Smooth muscle cell (in vitro differentiated cells): Measurements from ENCODE around the gene ITGB5. TPM values are rescaled to one million over a fixed set of nuclear protein-coding genes. Genes with fewer than 3 reads are reported as not detected.
A peak's percentile ranks its signal among the peaks of the same experiment; 100 is the strongest.

Source experiments
- DNase-seq: peaks from one replicate; lab custom pipeline; 2025; ENCODE audit not compliant: unreplicated experiment; lab: John Stamatoyannopoulos, UW
- H2AFZ ChIP-seq: fragments of 200-600 bp; sonication (generic); 2 replicates; pipeline ENCODE4 v1.6.0; 2016; ENCODE audit warnings: antibody characterized with exemption, low read depth, mild to moderate bottlenecking
- H3F3A ChIP-seq: fragments of 200-600 bp; sonication (generic); 2 replicates; pipeline ENCODE4 v1.6.0; 2017; ENCODE audit warnings: antibody characterized with exemption, low read depth
- H3K27ac ChIP-seq: fragments of 200-600 bp; sonication (generic); 2 replicates; pipeline ENCODE4 v1.5.1; 2016; ENCODE audit warnings: low read depth, mild to moderate bottlenecking
- H3K27me3 ChIP-seq: fragments of 200-600 bp; sonication (generic); 2 replicates; pipeline ENCODE4 v1.6.1; 2016; ENCODE audit warnings: low read depth, mild to moderate bottlenecking
- H3K36me3 ChIP-seq: fragments of 200-600 bp; sonication (generic); 2 replicates; pipeline ENCODE4 v1.5.1; 2016; ENCODE audit warnings: low read depth
- H3K4me1 ChIP-seq: fragments of 200-600 bp; sonication (generic); 2 replicates; pipeline ENCODE4 v1.5.1; 2016; ENCODE audit warnings: low read depth
- H3K4me2 ChIP-seq: fragments of 200-600 bp; sonication (generic); 2 replicates; pipeline ENCODE4 v1.6.0; 2016; ENCODE audit warnings: mild to moderate bottlenecking
- H3K4me3 ChIP-seq: fragments of 200-600 bp; sonication (generic); 2 replicates; pipeline ENCODE4 v1.5.1; 2016; ENCODE audit warnings: mild to moderate bottlenecking
- H3K79me2 ChIP-seq: fragments of 200-600 bp; sonication (generic); 2 replicates; pipeline ENCODE4 v1.6.0; 2016; ENCODE audit warnings: low read depth, mild to moderate bottlenecking
- H3K9ac ChIP-seq: fragments of 200-600 bp; sonication (generic); 2 replicates; pipeline ENCODE4 v1.6.0; 2016; ENCODE audit warnings: low read depth
- H3K9me3 ChIP-seq: fragments of 200-600 bp; sonication (generic); replicated peaks from 2 replicates; pipeline ENCODE4 v1.5.1; 2016; ENCODE audit warnings: low read depth
- H4K20me1 ChIP-seq: fragments of 200-600 bp; sonication (generic); 2 replicates; pipeline ENCODE4 v1.6.0; 2016; ENCODE audit warnings: low read depth
- WGBS: methylation state at CpG from one replicate; pipeline ENCODE4 v1.1.7; 2016; ENCODE audit warnings: low lambda C conversion rate; 5-methylcytosine and 5-hydroxymethylcytosine counted together
- polyA plus RNA-seq: library from polyadenylated mRNA; unstranded; fragments of >200 nt; fragmentation: Nextera tagmentation; extraction: Ambion mirVana; gene quantifications from 2 replicates; pipeline ENCODE4 v1.2.1, GENCODE V29; 2016
- total RNA-seq: library from RNA; depleted of rRNA; stranded (reverse); fragments of >200 nt; gene quantifications from 2 replicates; pipeline ENCODE4 v1.2.3, GENCODE V29; 2014
- TF ChIP-seq, protein P1 (sequence below): fragments of 200-600 bp; sonication (generic); IDR thresholded peaks from 2 replicates; pipeline ENCODE4 v1.5.1; 2017; ENCODE audit warnings: borderline replicate concordance, mild to moderate bottlenecking, antibody characterized with exemption; ENCODE audit not compliant: insufficient read depth, poor library complexity, severe bottlenecking

The ITGB5 gene
- total and polyA plus RNA-seq, 2 experiments from 2014 or later = 343 to 403 TPM

DNA sequence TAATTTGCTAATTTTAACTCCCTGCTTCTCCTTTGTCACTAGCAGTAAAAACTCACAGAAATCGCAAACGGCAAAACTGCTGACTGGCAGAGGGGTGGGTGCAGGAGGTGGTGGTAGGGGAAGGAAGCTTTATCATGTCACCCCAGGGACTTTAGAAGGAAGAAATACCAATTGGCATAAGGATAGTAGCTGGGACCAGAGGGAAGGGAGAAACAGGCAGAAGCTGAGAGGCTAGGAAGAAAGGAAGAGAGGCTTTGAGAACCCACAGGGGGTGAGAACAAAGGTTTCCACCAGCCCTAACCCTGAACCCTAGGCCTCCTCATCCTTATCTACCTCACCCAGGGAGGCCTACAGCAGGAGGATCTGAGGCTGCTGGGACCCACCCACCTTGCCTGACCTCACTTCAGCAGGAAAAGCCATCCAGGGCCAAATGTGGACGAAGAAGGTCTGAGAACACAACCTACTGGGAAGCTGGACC is 10.7 kb downstream of the ITGB5 start:
- 49% methylated on average over 3 of the region's 3 CpGs for WGBS
- DNase-seq = no peak
- Histone ChIP-seq H3K9me3 (no peaks in the 10 kb centered on the region), H3K27ac (peak overlapping the region; percentile 85), H2AFZ (no peak overlapping the region), H3K4me1 (peaks cover 40% of the 10 kb centered on the region), H3K27me3 (no peaks in the 10 kb centered on the region), H3K4me3 (no peak overlapping the region), H3K36me3 (no peaks in the 10 kb centered on the region), H3K79me2 (peaks cover 79% of the 10 kb centered on the region), H4K20me1 (peaks cover 11% of the 10 kb centered on the region), H3K9ac (no peak overlapping the region), H3K4me2 (peak overlapping the region; percentile 39), H3F3A (peaks cover 22% of the 10 kb centered on the region)
- TF ChIP-seq, protein P1, sequence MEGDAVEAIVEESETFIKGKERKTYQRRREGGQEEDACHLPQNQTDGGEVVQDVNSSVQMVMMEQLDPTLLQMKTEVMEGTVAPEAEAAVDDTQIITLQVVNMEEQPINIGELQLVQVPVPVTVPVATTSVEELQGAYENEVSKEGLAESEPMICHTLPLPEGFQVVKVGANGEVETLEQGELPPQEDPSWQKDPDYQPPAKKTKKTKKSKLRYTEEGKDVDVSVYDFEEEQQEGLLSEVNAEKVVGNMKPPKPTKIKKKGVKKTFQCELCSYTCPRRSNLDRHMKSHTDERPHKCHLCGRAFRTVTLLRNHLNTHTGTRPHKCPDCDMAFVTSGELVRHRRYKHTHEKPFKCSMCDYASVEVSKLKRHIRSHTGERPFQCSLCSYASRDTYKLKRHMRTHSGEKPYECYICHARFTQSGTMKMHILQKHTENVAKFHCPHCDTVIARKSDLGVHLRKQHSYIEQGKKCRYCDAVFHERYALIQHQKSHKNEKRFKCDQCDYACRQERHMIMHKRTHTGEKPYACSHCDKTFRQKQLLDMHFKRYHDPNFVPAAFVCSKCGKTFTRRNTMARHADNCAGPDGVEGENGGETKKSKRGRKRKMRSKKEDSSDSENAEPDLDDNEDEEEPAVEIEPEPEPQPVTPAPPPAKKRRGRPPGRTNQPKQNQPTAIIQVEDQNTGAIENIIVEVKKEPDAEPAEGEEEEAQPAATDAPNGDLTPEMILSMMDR = no peak

DNA sequence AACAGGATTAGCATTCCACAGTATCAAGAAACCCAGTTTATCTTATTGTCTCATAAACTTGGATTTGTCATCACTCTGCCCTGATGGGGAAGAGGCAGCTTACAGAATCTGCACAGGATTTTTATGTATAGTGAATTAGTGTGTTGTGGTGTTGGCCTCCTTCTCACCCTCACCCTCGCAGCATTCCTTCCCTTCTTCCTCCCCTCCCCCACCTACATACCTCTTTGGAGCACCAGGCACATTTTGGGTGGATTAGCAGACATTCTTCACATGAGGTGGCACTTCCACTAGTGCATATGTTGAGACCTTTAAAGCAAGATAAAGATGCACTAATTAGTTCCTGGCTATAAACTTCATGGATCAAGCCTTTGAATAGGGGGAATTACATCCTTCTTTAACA is 13.9 kb downstream of the ITGB5 start:
- Histone ChIP-seq H3K9ac (no peak overlapping the region), H3K4me2 (no peak overlapping the region), H3K4me1 (peaks cover 31% of the 10 kb centered on the region), H3K79me2 (peaks cover 80% of the 10 kb centered on the region), H3K27me3 (no peaks in the 10 kb centered on the region), H3K4me3 (no peak overlapping the region), H3K27ac (peak overlapping the region; percentile 51), H3K36me3 (no peaks in the 10 kb centered on the region), H4K20me1 (peaks cover 22% of the 10 kb centered on the region), H2AFZ (no peak overlapping the region), H3K9me3 (no peaks in the 10 kb centered on the region), H3F3A (peaks cover 12% of the 10 kb centered on the region)
- TF ChIP-seq, protein P1 = no peak
- WGBS = 10% methylated on average over 1 of the region's 1 CpG
- DNase-seq = no peak

GRCh38 chr3:124867511-124867910 is 19.7 kb downstream of the ITGB5 start:
- WGBS = 96% methylated on average over 3 of the region's 3 CpGs
- TF ChIP-seq, protein P1 = no peak
- H2AFZ ChIP-seq = no peak overlapping the region

DNA sequence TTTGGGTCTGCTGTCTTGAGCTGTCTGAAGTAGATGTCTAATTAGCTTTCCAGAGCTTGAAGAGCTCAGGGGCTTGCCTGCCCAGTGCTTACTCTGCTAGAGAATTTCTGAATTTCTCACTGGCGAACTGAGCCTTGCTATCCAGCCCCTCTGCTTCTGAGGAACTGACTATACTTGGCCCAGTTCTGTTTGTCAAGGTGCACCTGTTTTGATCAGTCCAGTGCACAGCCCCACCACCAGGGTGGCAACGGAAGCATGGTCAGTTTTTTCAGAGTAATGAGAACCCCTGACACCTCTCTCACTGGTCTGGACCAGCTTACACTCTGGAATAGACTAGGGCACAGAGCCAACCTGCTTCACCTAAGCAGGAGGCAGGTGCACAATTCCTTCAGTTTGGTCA is 25.2 kb downstream of the ITGB5 start:
- H3K9me3 ChIP-seq = no peaks in the 10 kb centered on the region
- H4K20me1 ChIP-seq = peaks cover 14% of the 10 kb centered on the region
- H3K27me3 ChIP-seq = no peaks in the 10 kb centered on the region
- H3K36me3 ChIP-seq = no peaks in the 10 kb centered on the region
- H3K4me2 ChIP-seq = no peak overlapping the region
- no peak overlapping the region for H3K4me3 ChIP-seq
- WGBS = 100% methylated on average over 2 of the region's 2 CpGs
- peaks cover 31% of the 10 kb centered on the region for H3F3A ChIP-seq
- peak overlapping the region; percentile 42 for H3K27ac ChIP-seq
- H3K79me2 ChIP-seq = peaks cover 41% of the 10 kb centered on the region
- peaks cover 26% of the 10 kb centered on the region for H3K4me1 ChIP-seq
- TF ChIP-seq, protein P1 = no peak
- no peak for DNase-seq
- H2AFZ ChIP-seq = no peak overlapping the region
- H3K9ac ChIP-seq = no peak overlapping the region

More at GRCh38 chr3:124867511-124867910, 19.7 kb downstream of the ITGB5 start:
- H3K27ac ChIP-seq = no peak overlapping the region
- no peak for DNase-seq
- H3K4me3 ChIP-seq = no peak overlapping the region
- no peaks in the 10 kb centered on the region for H3K27me3 ChIP-seq
- peaks cover 31% of the 10 kb centered on the region for H4K20me1 ChIP-seq
- no peaks in the 10 kb centered on the region for H3K36me3 ChIP-seq
- H3K4me1 ChIP-seq = peaks cover 1% of the 10 kb centered on the region
- H3K4me2 ChIP-seq = no peak overlapping the region
- peaks cover 14% of the 10 kb centered on the region for H3F3A ChIP-seq
- peaks cover 60% of the 10 kb centered on the region for H3K79me2 ChIP-seq
- no peaks in the 10 kb centered on the region for H3K9me3 ChIP-seq
- no peak overlapping the region for H3K9ac ChIP-seq
